HG02588 (cell line): ENCODE measurements around the gene SAMD8.
A peak's percentile ranks its signal among the peaks of the same experiment; 100 is the strongest.
"Not testable (repeated sequence)": the region's sequence is repeated elsewhere in the genome, so short reads cannot be mapped to it uniquely, and the experiment has no call there.

ENCODE experiments used
- ATAC-seq: cut with Tn5 transposase; IDR thresholded peaks from one replicate; pipeline ENCODE4 v1.9.1; 2021; ENCODE audit warnings: mild to moderate bottlenecking, moderate library complexity; ENCODE audit not compliant: unreplicated experiment

SAMD8 gene

GRCh38 chr10:75137533-75138438 lies 26.3 kb downstream of the SAMD8 start:
- no peak for ATAC-seq

- ATAC-seq: no peak
These were observed 28.8 kb downstream of the SAMD8 start for GRCh38 chr10:75140246-75140645.

- no peak for ATAC-seq
These were observed 31.9 kb downstream of the SAMD8 start for GRCh38 chr10:75143353-75143752.

GRCh38 chr10:75145590-75145989 lies 34.1 kb downstream of the SAMD8 start:
- no peak for ATAC-seq

GRCh38 chr10:75146780-75147179 lies 35.3 kb downstream of the SAMD8 start:
- ATAC-seq: no peak

GRCh38 chr10:75150656-75151055 lies 39.2 kb downstream of the SAMD8 start:
- ATAC-seq: no peak

- no peak for ATAC-seq
These were observed 48.1 kb downstream of the SAMD8 start for GRCh38 chr10:75159519-75159918.

- peak; percentile 82 for ATAC-seq
These were observed 54.5 kb downstream of the SAMD8 start for GRCh38 chr10:75165684-75166622.

- ATAC-seq: peak; percentile 18
These were observed 55.1 kb downstream of the SAMD8 start for GRCh38 chr10:75166623-75166972.

GRCh38 chr10:75168275-75168674 lies 56.8 kb downstream of the SAMD8 start:
- no peak for ATAC-seq

GRCh38 chr10:75170215-75170614 lies 58.8 kb downstream of the SAMD8 start:
- no peak for ATAC-seq

- no peak for ATAC-seq
These were observed 63.6 kb downstream of the SAMD8 start for GRCh38 chr10:75175046-75175445.

- no peak for ATAC-seq
These were observed 64.6 kb downstream of the SAMD8 start for GRCh38 chr10:75176046-75176445.

- no peak for ATAC-seq
These were observed 65.3 kb downstream of the SAMD8 start for GRCh38 chr10:75176736-75177135.

GRCh38 chr10:75179657-75180177 lies 68.3 kb downstream of the SAMD8 start:
- ATAC-seq: no peak

GRCh38 chr10:75180592-75180991 lies 69.1 kb downstream of the SAMD8 start:
- no peak for ATAC-seq

GRCh38 chr10:75181073-75181472 lies 69.6 kb downstream of the SAMD8 start:
- ATAC-seq: no peak

- ATAC-seq: no peak
These were observed 74.9 kb downstream of the SAMD8 start for GRCh38 chr10:75186310-75186709.

GRCh38 chr10:75187961-75188426 lies 76.5 kb downstream of the SAMD8 start:
- ATAC-seq: no peak

GRCh38 chr10:75188522-75188921 lies 77.1 kb downstream of the SAMD8 start:
- ATAC-seq: not testable (repeated sequence)
